ENCODE measurements around the gene SCAND1. TPM values are rescaled to one million over a fixed set of nuclear protein-coding genes. Genes with fewer than 3 reads are reported as not detected.

SCAND1 gene
- total RNA-seq, 4 donors from 2014 or later, result 61.1 to 133 (median 83.4) TPM

- Histone ChIP-seq H3K27me3 (no peaks in the 10 kb centered on the region), H3K36me3 (peaks cover 0 to 10% (median 0%) of the 10 kb centered on the region in 3 donors), H3K27ac (no peak overlapping the region), H3K4me3 (no peak overlapping the region), H3K4me1 (no peaks in the 10 kb centered on the region), H3K9me3 (no peaks in the 10 kb centered on the region)
- no peak for DNase-seq
- TF ChIP-seq CTCF (IDR thresholded peaks at IDR 0.05) (no peak), POLR2A (IDR thresholded peaks at IDR 0.05) (no peak)
These were observed 49.2 kb downstream of the SCAND1 start for GRCh38 chr20:35904982-35905663.

- Histone ChIP-seq H3K36me3 (peaks cover 0 to 10% (median 0%) of the 10 kb centered on the region in 3 donors), H3K9me3 (no peaks in the 10 kb centered on the region), H3K27me3 (no peaks in the 10 kb centered on the region), H3K4me1 (no peaks in the 10 kb centered on the region), H3K27ac (no peak overlapping the region), H3K4me3 (no peak overlapping the region)
- TF ChIP-seq POLR2A (IDR thresholded peaks at IDR 0.05) (no peak), CTCF (IDR thresholded peaks at IDR 0.05) (no peak)
- no peak for DNase-seq
These were observed 50.5 kb downstream of the SCAND1 start for GRCh38 chr20:35903843-35904242.

Small RNA genes within 50 kb of the gene (small RNA-seq; reads per million reads assigned to genes)
- gene RNU6-937P, result 0 reads per million in 2 donors

Other genes with a start within 250 kb of the SCAND1 start
- 1,000 to 10,000 TPM in 1 of 4 donors, 100 to 1,000 TPM in 3; 347 to 1,133 (median 466) TPM for gene RBM39, start 212.2 kb downstream of the SCAND1 start, total RNA-seq
- 10 to 100 TPM; 16.1 to 92.4 (median 29.3) TPM for gene PHF20, start 182.5 kb downstream of the SCAND1 start, total RNA-seq
- gene CNBD2, start 14.1 kb upstream of the SCAND1 start, total RNA-seq, result 10 to 100 TPM in 1 of 4 donors, 1 to 10 TPM in 3; 4.3 to 17.9 (median 8.6) TPM
- 100 to 1,000 TPM in 1 of 4 donors, 10 to 100 TPM in 3; 23.1 to 104 (median 57.2) TPM for gene EPB41L1, start 200.2 kb upstream of the SCAND1 start, total RNA-seq

All from Peyer's patch (tissue), 4 donors.